HEK293 (cell line): ENCODE results near the gene CD276.

Experiments used
- CTCF ChIP-seq: fragments of 450-650 bp; formaldehyde crosslinking; IDR thresholded peaks from 2 replicates; pipeline ENCODE4 v1.5.1; 2016; ENCODE audit warnings: missing biosample characterization, missing genetic modification characterization
- ZNF138 ChIP-seq: fragments of 450-650 bp; formaldehyde crosslinking; IDR thresholded peaks from 2 replicates; pipeline ENCODE4 v1.5.1; 2016; ENCODE audit warnings: missing biosample characterization, missing genetic modification characterization, borderline replicate concordance
- ZNF140 ChIP-seq: fragments of 450-650 bp; formaldehyde crosslinking; IDR thresholded peaks from 2 replicates; pipeline ENCODE4 v1.5.1; 2016; ENCODE audit warnings: missing biosample characterization, missing genetic modification characterization
- TF ChIP-seq, protein P1 (sequence below): fragments of 450-650 bp; formaldehyde crosslinking; IDR thresholded peaks from 2 replicates; pipeline ENCODE4 v1.5.1; 2016; ENCODE audit warnings: missing biosample characterization, missing genetic modification characterization

- TF ChIP-seq ZNF138 (tag by site-specific recombination) (no peak), CTCF (no peak), ZNF140 (tag by site-specific recombination) (no peak)
- TF ChIP-seq, protein P1, sequence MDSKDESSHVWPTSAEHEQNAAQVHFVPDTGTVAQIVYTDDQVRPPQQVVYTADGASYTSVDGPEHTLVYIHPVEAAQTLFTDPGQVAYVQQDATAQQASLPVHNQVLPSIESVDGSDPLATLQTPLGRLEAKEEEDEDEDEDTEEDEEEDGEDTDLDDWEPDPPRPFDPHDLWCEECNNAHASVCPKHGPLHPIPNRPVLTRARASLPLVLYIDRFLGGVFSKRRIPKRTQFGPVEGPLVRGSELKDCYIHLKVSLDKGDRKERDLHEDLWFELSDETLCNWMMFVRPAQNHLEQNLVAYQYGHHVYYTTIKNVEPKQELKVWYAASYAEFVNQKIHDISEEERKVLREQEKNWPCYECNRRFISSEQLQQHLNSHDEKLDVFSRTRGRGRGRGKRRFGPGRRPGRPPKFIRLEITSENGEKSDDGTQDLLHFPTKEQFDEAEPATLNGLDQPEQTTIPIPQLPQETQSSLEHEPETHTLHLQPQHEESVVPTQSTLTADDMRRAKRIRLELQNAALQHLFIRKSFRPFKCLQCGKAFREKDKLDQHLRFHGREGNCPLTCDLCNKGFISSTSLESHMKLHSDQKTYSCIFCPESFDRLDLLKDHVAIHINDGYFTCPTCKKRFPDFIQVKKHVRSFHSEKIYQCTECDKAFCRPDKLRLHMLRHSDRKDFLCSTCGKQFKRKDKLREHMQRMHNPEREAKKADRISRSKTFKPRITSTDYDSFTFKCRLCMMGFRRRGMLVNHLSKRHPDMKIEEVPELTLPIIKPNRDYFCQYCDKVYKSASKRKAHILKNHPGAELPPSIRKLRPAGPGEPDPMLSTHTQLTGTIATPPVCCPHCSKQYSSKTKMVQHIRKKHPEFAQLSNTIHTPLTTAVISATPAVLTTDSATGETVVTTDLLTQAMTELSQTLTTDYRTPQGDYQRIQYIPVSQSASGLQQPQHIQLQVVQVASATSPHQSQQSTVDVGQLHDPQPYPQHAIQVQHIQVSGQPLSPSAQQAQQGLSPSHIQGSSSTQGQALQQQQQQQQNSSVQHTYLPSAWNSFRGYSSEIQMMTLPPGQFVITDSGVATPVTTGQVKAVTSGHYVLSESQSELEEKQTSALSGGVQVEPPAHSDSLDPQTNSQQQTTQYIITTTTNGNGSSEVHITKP: no peak
Measured at GRCh38 chr15:73715417-73715816, 31.2 kb downstream of the CD276 start.
